Esophagus squamous epithelium (tissue), 5 donors: Measurements from ENCODE around the gene GIPC2. TPM values are rescaled to one million over a fixed set of nuclear protein-coding genes. Genes with fewer than 3 reads are reported as not detected.

Source experiments
- DNase-seq: peaks from one replicate; lab custom pipeline; 2025; lab: John Stamatoyannopoulos, UW
- H3K27ac ChIP-seq, 4 donors: fragments of 200-600 bp; sonication (generic); one replicate each; pipeline ENCODE4 v1.5.1; 2016 to 2019; ENCODE audit warnings: mild to moderate bottlenecking in 1 of 4
- H3K27me3 ChIP-seq, 4 donors: fragments of 200-600 bp; sonication (generic); 1 replicate in 3 of 4; 2 replicates in 1 of 4; pipeline versions ENCODE4 v1.5.1 to v1.6.0; 2017 to 2021; ENCODE audit warnings: antibody characterized with exemption in 1 of 4
- H3K36me3 ChIP-seq, 3 donors: fragments of 200-600 bp; sonication (generic); one replicate each; pipeline ENCODE4 v1.5.1; 2016 to 2019
- H3K4me1 ChIP-seq, 3 donors: fragments of 200-600 bp; sonication (generic); one replicate each; pipeline ENCODE4 v1.5.1; 2017 to 2019
- H3K4me3 ChIP-seq, 4 donors: fragments of 200-600 bp; sonication (generic); 1 replicate in 3 of 4; 2 replicates in 1 of 4; pipeline ENCODE4 v1.5.1; 2016 to 2019; ENCODE audit warnings: mild to moderate bottlenecking in 2 of 4, moderate library complexity in 1 of 4
- H3K9me3 ChIP-seq, 3 donors: fragments of 200-600 bp; sonication (generic); one replicate each; pipeline ENCODE4 v1.5.1; 2016 to 2019
- CTCF ChIP-seq, 6 experiments: fragments of 450-650 bp in 4 of 6; fragments of 200-600 bp in 2 of 6; sonication (generic) in 2 of 6; IDR thresholded peaks; one replicate each; pipeline ENCODE4 v1.5.1; 2016 to 2019; ENCODE audit warnings: antibody characterized with exemption in 6 of 6, mild to moderate bottlenecking in 4 of 6, moderate library complexity in 4 of 6
- POLR2A ChIP-seq, 4 donors: fragments of 450-650 bp; IDR thresholded peaks; one replicate each; pipeline ENCODE4 v1.6.1; 2017; ENCODE audit warnings: antibody characterized with exemption in 4 of 4, mild to moderate bottlenecking in 4 of 4, moderate library complexity in 3 of 4
- WGBS, 2 donors: methylation state at CpG; one replicate each; pipeline ENCODE4 v1.1.5; 2018; 5-methylcytosine and 5-hydroxymethylcytosine counted together
- intact Hi-C: fragments of 100-400 bp; cut with DNase I; formaldehyde crosslinking; loops from one replicate; pipeline ENCODE4 v1.15.0; 2022
- total RNA-seq, 4 donors: library from RNA; depleted of rRNA; stranded (reverse); fragments of >200 nt; gene quantifications; one replicate each; pipeline ENCODE4 v1.1.0, GENCODE V29; 2016
- donor health status: DM: yes; HTN: yes; CAD: no.

GIPC2 gene
- total RNA-seq, 4 donors from 2014 or later: 2.8 to 4.2 (median 3.7) TPM

- Histone ChIP-seq H3K27ac (no peak overlapping the region), H3K4me1 (no peaks in the 10 kb centered on the region), H3K27me3 (no peaks in the 10 kb centered on the region), H3K36me3 (no peaks in the 10 kb centered on the region), H3K4me3 (no peak overlapping the region), H3K9me3 (no peaks in the 10 kb centered on the region)
- WGBS, 2 donors: 47 to 89% methylated on average over 1 of the region's 1 CpG
- TF ChIP-seq POLR2A (IDR thresholded peaks at IDR 0.05): no peak
- TF ChIP-seq CTCF (IDR thresholded peaks at IDR 0.05): no peak
- intact Hi-C loops: no loop called here
- DNase-seq: no peak
Observed at GRCh38 chr1:78096976-78097375, 51.2 kb downstream of the GIPC2 start.

- Histone ChIP-seq H3K27me3 (no peaks in the 10 kb centered on the region), H3K27ac (peak overlapping the region in 1 of 4 donors; percentile 53), H3K36me3 (no peaks in the 10 kb centered on the region), H3K9me3 (no peaks in the 10 kb centered on the region), H3K4me1 (no peaks in the 10 kb centered on the region), H3K4me3 (no peak overlapping the region)
- DNase-seq: no peak
- TF ChIP-seq CTCF (IDR thresholded peaks at IDR 0.05): no peak
- TF ChIP-seq POLR2A (IDR thresholded peaks at IDR 0.05): no peak
- WGBS, 2 donors: 83 to 88% methylated on average over 2 of the region's 2 CpGs
- intact Hi-C loops: no loop called here
Observed at GRCh38 chr1:78101051-78101450, 55.3 kb downstream of the GIPC2 start.

- H3K36me3 ChIP-seq: no peaks in the 10 kb centered on the region
- H3K4me1 ChIP-seq: no peaks in the 10 kb centered on the region
- intact Hi-C loops: no loop called here
- no peak overlapping the region for H3K4me3 ChIP-seq
- no peaks in the 10 kb centered on the region for H3K9me3 ChIP-seq
- H3K27me3 ChIP-seq: no peaks in the 10 kb centered on the region
- H3K27ac ChIP-seq: peak overlapping the region in 1 of 4 donors; percentile 53
- TF ChIP-seq POLR2A (IDR thresholded peaks at IDR 0.05): no peak
- no peak for TF ChIP-seq CTCF (IDR thresholded peaks at IDR 0.05)
- 32 to 46% methylated on average over 2 of the region's 2 CpGs for WGBS, 2 donors
- DNase-seq: no peak
Observed at GRCh38 chr1:78101514-78101913, 55.7 kb downstream of the GIPC2 start.

GRCh38 chr1:78102082-78102481, 56.3 kb downstream of the GIPC2 start:
- TF ChIP-seq CTCF (IDR thresholded peaks at IDR 0.05) (no peak), POLR2A (IDR thresholded peaks at IDR 0.05) (no peak)
- no peak for DNase-seq
- no peaks in the 10 kb centered on the region for H3K4me1 ChIP-seq
- no peaks in the 10 kb centered on the region for H3K9me3 ChIP-seq
- no peaks in the 10 kb centered on the region for H3K27me3 ChIP-seq
- H3K4me3 ChIP-seq: no peak overlapping the region
- H3K27ac ChIP-seq: no peak overlapping the region
- H3K36me3 ChIP-seq: no peaks in the 10 kb centered on the region
- intact Hi-C loops: no loop called here
- WGBS, 2 donors: 68 to 70% methylated on average over 3 of the region's 3 CpGs

- Histone ChIP-seq H3K4me1 (no peaks in the 10 kb centered on the region), H3K36me3 (no peaks in the 10 kb centered on the region), H3K27me3 (no peaks in the 10 kb centered on the region), H3K9me3 (no peaks in the 10 kb centered on the region), H3K4me3 (no peak overlapping the region), H3K27ac (no peak overlapping the region)
- intact Hi-C loops: no loop called here
- TF ChIP-seq CTCF (IDR thresholded peaks at IDR 0.05) (no peak), POLR2A (IDR thresholded peaks at IDR 0.05) (no peak)
- WGBS, 2 donors: 71 to 89% methylated on average over 2 of the region's 2 CpGs
- DNase-seq: no peak
Observed at GRCh38 chr1:78102916-78103315, 57.1 kb downstream of the GIPC2 start.
